Kidney capillary endothelial cell (primary cell): ENCODE measurements around the gene CEP55.

Source experiments
- DNase-seq: peaks from one replicate; pipeline ENCODE4 v3.0.0-alpha.2; 2018; ENCODE audit warnings: low spot score

Gene CEP55

GRCh38 chr10:93566435-93567276 is 70.2 kb downstream of the CEP55 start, which contains the start of gene FFAR4:
Gene FFAR4 (plus strand): TSS chr10:93566665. CDS start chr10:93566721, 56 bp downstream.
- DNase-seq: no peak

GRCh38 chr10:93567277-93568104 is 71.1 kb downstream of the CEP55 start:
- no peak for DNase-seq

- no peak for DNase-seq
Observed at GRCh38 chr10:93568105-93568390, 71.6 kb downstream of the CEP55 start.

- DNase-seq: no peak
Observed at GRCh38 chr10:93570383-93570782, 74.0 kb downstream of the CEP55 start.

GRCh38 chr10:93572606-93573005 is 76.2 kb downstream of the CEP55 start:
- no peak for DNase-seq

GRCh38 chr10:93573051-93573909 is 76.9 kb downstream of the CEP55 start:
- no peak for DNase-seq

- DNase-seq: no peak
Observed at GRCh38 chr10:93573924-93574323, 77.5 kb downstream of the CEP55 start.

- no peak for DNase-seq
Observed at GRCh38 chr10:93576888-93577287, 80.5 kb downstream of the CEP55 start.

GRCh38 chr10:93577565-93577964 is 81.2 kb downstream of the CEP55 start:
- DNase-seq: no peak
